Esophagus muscularis mucosa (tissue), 4 donors: Measurements from ENCODE around the gene NR4A3. TPM values are rescaled to one million over a fixed set of nuclear protein-coding genes. Genes with fewer than 3 reads are reported as not detected.
A peak's percentile ranks its signal among the peaks of the same experiment; 100 is the strongest.

ENCODE experiments used
- DNase-seq: peaks from one replicate; pipeline ENCODE4 v3.0.0-alpha.2; 2017; ENCODE audit errors: extremely low spot score
- H3K27ac ChIP-seq, 4 donors: fragments of 200-600 bp; sonication (generic); replicated peaks in 1 of 4; 1 replicate in 3 of 4; 2 replicates in 1 of 4; pipeline ENCODE4 v1.5.1; 2016 to 2019; ENCODE audit warnings: mild to moderate bottlenecking in 1 of 4
- H3K27me3 ChIP-seq, 4 donors: fragments of 200-600 bp; sonication (generic); one replicate each; pipeline versions ENCODE4 v1.5.1 to v1.6.0; 2016 to 2019
- H3K36me3 ChIP-seq, 4 donors: fragments of 200-600 bp; sonication (generic); one replicate each; pipeline ENCODE4 v1.5.1; 2016 to 2019
- H3K4me1 ChIP-seq, 4 donors: fragments of 200-600 bp; sonication (generic); one replicate each; pipeline ENCODE4 v1.5.1; 2016 to 2019
- H3K4me3 ChIP-seq, 4 donors: fragments of 200-600 bp; sonication (generic); 1 replicate in 2 of 4; 2 replicates in 2 of 4; pipeline ENCODE4 v1.5.1; 2016 to 2019; ENCODE audit warnings: mild to moderate bottlenecking in 4 of 4, moderate library complexity in 1 of 4
- H3K9me3 ChIP-seq, 4 donors: fragments of 200-600 bp; sonication (generic); 1 replicate in 3 of 4; 2 replicates in 1 of 4; pipeline ENCODE4 v1.5.1; 2016 to 2019
- CTCF ChIP-seq, 3 experiments: fragments of 200-600 bp in 2 of 3; fragments of 450-650 bp in 1 of 3; sonication (generic) in 2 of 3; IDR thresholded peaks; one replicate each; pipeline ENCODE4 v1.5.1; 2017 to 2019; ENCODE audit warnings: antibody characterized with exemption in 3 of 3, mild to moderate bottlenecking in 2 of 3, moderate library complexity in 1 of 3
- EP300 ChIP-seq: sonication (generic); formaldehyde crosslinking; IDR thresholded peaks from one replicate; pipeline ENCODE4 v1.6.1; 2017; ENCODE audit warnings: antibody characterized with exemption
- POLR2A ChIP-seq: fragments of 450-650 bp; IDR thresholded peaks from one replicate; pipeline ENCODE4 v1.6.1; 2017; ENCODE audit warnings: antibody characterized with exemption, moderate library complexity, mild to moderate bottlenecking, low read depth
- POLR2AphosphoS5 ChIP-seq, 2 donors: sonication (generic); formaldehyde crosslinking; IDR thresholded peaks; one replicate each; pipeline ENCODE4 v1.6.1; 2017; ENCODE audit warnings: antibody characterized with exemption in 2 of 2
- WGBS: methylation state at CpG from one replicate; pipeline ENCODE4 v1.1.5; 2018; 5-methylcytosine and 5-hydroxymethylcytosine counted together
- intact Hi-C: fragments of 100-400 bp; cut with DNase I; formaldehyde crosslinking; loops from one replicate; pipeline ENCODE4 v1.15.1; 2023
- total RNA-seq, 4 donors: library from RNA; depleted of rRNA; stranded (reverse); fragments of >200 nt; gene quantifications; one replicate each; pipeline versions ENCODE4 v1.1.0 to v1.2.1, GENCODE V29; 2016

The NR4A3 gene
- total RNA-seq, 4 donors from 2014 or later = 1.2 to 17.4 (median 1.9) TPM

- intact Hi-C loops = no loop called here
- Histone ChIP-seq H3K9me3 (no peaks in the 10 kb centered on the region), H3K4me3 (no peak overlapping the region), H3K27ac (no peak overlapping the region), H3K27me3 (peaks cover 0 to 5% (median 0%) of the 10 kb centered on the region in 4 donors), H3K36me3 (peaks cover 0 to 13% (median 5%) of the 10 kb centered on the region in 4 donors), H3K4me1 (no peaks in the 10 kb centered on the region)
- 96% methylated on average over 3 of the region's 3 CpGs for WGBS
- DNase-seq = no peak
- TF ChIP-seq POLR2A = no peak
- no peak for TF ChIP-seq EP300
- TF ChIP-seq CTCF (IDR thresholded peaks at IDR 0.05) = no peak
- TF ChIP-seq POLR2AphosphoS5 (IDR thresholded peaks at IDR 0.05) = no peak
Observed at GRCh38 chr9:99834474-99834873, 12.8 kb downstream of the NR4A3 start.

GRCh38 chr9:99835142-99835541 is 13.5 kb downstream of the NR4A3 start:
- TF ChIP-seq EP300 (no peak), POLR2A (no peak), POLR2AphosphoS5 (IDR thresholded peaks at IDR 0.05) (no peak), CTCF (IDR thresholded peaks at IDR 0.05) (no peak)
- intact Hi-C loops = no loop called here
- no peak for DNase-seq
- no peaks in the 10 kb centered on the region for H3K27me3 ChIP-seq
- no peaks in the 10 kb centered on the region for H3K4me1 ChIP-seq
- H3K9me3 ChIP-seq = no peaks in the 10 kb centered on the region
- no peak overlapping the region for H3K27ac ChIP-seq
- H3K4me3 ChIP-seq = no peak overlapping the region
- H3K36me3 ChIP-seq = peaks cover 0 to 13% (median 3%) of the 10 kb centered on the region in 4 donors

- Histone ChIP-seq H3K9me3 (no peaks in the 10 kb centered on the region), H3K4me1 (no peaks in the 10 kb centered on the region), H3K4me3 (no peak overlapping the region), H3K36me3 (peaks cover 0 to 13% (median 3%) of the 10 kb centered on the region in 4 donors), H3K27me3 (no peaks in the 10 kb centered on the region), H3K27ac (no peak overlapping the region)
- TF ChIP-seq CTCF (IDR thresholded peaks at IDR 0.05) (no peak), POLR2A (no peak), EP300 (no peak)
- DNase-seq = no peak
- intact Hi-C loops = no loop called here
Observed at GRCh38 chr9:99835581-99835980, 13.9 kb downstream of the NR4A3 start.

GRCh38 chr9:99840072-99840471 is 18.4 kb downstream of the NR4A3 start:
- Histone ChIP-seq H3K9me3 (no peaks in the 10 kb centered on the region), H3K36me3 (peaks cover 0 to 7% (median 6%) of the 10 kb centered on the region in 4 donors), H3K4me1 (no peaks in the 10 kb centered on the region), H3K27ac (no peak overlapping the region), H3K4me3 (no peak overlapping the region), H3K27me3 (no peaks in the 10 kb centered on the region)
- WGBS = 88% methylated on average over 1 of the region's 1 CpG
- intact Hi-C loops = no loop called here
- TF ChIP-seq CTCF (IDR thresholded peaks at IDR 0.05) (no peak), POLR2AphosphoS5 (IDR thresholded peaks at IDR 0.05) (no peak), EP300 (no peak), POLR2A (no peak)
- peak; percentile 68 for DNase-seq

- intact Hi-C loops = no loop called here
Observed at GRCh38 chr9:99845063-99845462, 23.4 kb downstream of the NR4A3 start.

More at GRCh38 chr9:99845063-99845462, 23.4 kb downstream of the NR4A3 start:
- Histone ChIP-seq H3K4me1 (no peaks in the 10 kb centered on the region), H3K36me3 (peaks cover 0 to 38% (median 12%) of the 10 kb centered on the region in 4 donors), H3K9me3 (no peaks in the 10 kb centered on the region), H3K4me3 (no peak overlapping the region), H3K27me3 (no peaks in the 10 kb centered on the region), H3K27ac (no peak overlapping the region)
- TF ChIP-seq EP300 (no peak), CTCF (IDR thresholded peaks at IDR 0.05) (no peak), POLR2AphosphoS5 (IDR thresholded peaks at IDR 0.05) (no peak), POLR2A (no peak)
- peak; percentile 29 for DNase-seq
- 92% methylated on average over 4 of the region's 4 CpGs for WGBS
